ENCODE results near the gene OSTM1.
"Not testable (repeated sequence)": the region's sequence is repeated elsewhere in the genome, so short reads cannot be mapped to it uniquely, and the experiment has no call there.

The OSTM1 gene

GRCh38 chr6:108097882-108098281, 23.3 kb upstream of the OSTM1 start:
- DNase-seq: no peak

GRCh38 chr6:108093781-108094300, 19.3 kb upstream of the OSTM1 start:
- no peak for DNase-seq

- no peak for DNase-seq
Measured at GRCh38 chr6:108091288-108091687, 16.7 kb upstream of the OSTM1 start.

GRCh38 chr6:108083349-108083748, 8.8 kb upstream of the OSTM1 start:
- DNase-seq: no peak

- DNase-seq: no peak
Measured at GRCh38 chr6:108082539-108082938, 8.0 kb upstream of the OSTM1 start.

- no peak for DNase-seq
Measured at GRCh38 chr6:108080010-108080780, 5.7 kb upstream of the OSTM1 start.

- no peak for DNase-seq
Measured at GRCh38 chr6:108078191-108078590, 3.6 kb upstream of the OSTM1 start.

GRCh38 chr6:108074057-108074358, 533 bp downstream of the OSTM1 start:
- no peak for DNase-seq

- DNase-seq: no peak
Measured at GRCh38 chr6:108071736-108072276, 2.7 kb downstream of the OSTM1 start.

- no peak for DNase-seq
Measured at GRCh38 chr6:108068618-108069017, 5.9 kb downstream of the OSTM1 start.

GRCh38 chr6:108068182-108068581, 6.4 kb downstream of the OSTM1 start:
- DNase-seq: no peak

GRCh38 chr6:108052706-108053105, 21.8 kb downstream of the OSTM1 start:
- DNase-seq: no peak

GRCh38 chr6:108051481-108051880, 23.1 kb downstream of the OSTM1 start:
- DNase-seq: no peak

GRCh38 chr6:108039681-108040080, 34.9 kb downstream of the OSTM1 start:
- DNase-seq: no peak

GRCh38 chr6:108036884-108037283, 37.7 kb downstream of the OSTM1 start:
- DNase-seq: no peak

- DNase-seq: no peak
Measured at GRCh38 chr6:108031968-108032367, 42.6 kb downstream of the OSTM1 start.

- DNase-seq: no peak
Measured at GRCh38 chr6:108030211-108030610, 44.3 kb downstream of the OSTM1 start.

GRCh38 chr6:108029226-108029921, 45.2 kb downstream of the OSTM1 start:
- no peak for DNase-seq

- DNase-seq: peak; percentile 17
Measured at GRCh38 chr6:108027594-108027993, 46.9 kb downstream of the OSTM1 start.

- no peak for DNase-seq
Measured at GRCh38 chr6:108027056-108027455, 47.5 kb downstream of the OSTM1 start.

- DNase-seq: no peak
Measured at GRCh38 chr6:108024427-108025073, 50.0 kb downstream of the OSTM1 start.

- DNase-seq: no peak
Measured at GRCh38 chr6:108020472-108021116, 53.9 kb downstream of the OSTM1 start.

- not testable (repeated sequence) for DNase-seq
Measured at GRCh38 chr6:108016283-108016682, 58.3 kb downstream of the OSTM1 start.

All from DMS153 (cell line).